ENCODE data around the gene SKA1.
A peak's percentile ranks its signal among the peaks of the same experiment; 100 is the strongest.

Gene SKA1, protein sequence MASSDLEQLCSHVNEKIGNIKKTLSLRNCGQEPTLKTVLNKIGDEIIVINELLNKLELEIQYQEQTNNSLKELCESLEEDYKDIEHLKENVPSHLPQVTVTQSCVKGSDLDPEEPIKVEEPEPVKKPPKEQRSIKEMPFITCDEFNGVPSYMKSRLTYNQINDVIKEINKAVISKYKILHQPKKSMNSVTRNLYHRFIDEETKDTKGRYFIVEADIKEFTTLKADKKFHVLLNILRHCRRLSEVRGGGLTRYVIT

DNA sequence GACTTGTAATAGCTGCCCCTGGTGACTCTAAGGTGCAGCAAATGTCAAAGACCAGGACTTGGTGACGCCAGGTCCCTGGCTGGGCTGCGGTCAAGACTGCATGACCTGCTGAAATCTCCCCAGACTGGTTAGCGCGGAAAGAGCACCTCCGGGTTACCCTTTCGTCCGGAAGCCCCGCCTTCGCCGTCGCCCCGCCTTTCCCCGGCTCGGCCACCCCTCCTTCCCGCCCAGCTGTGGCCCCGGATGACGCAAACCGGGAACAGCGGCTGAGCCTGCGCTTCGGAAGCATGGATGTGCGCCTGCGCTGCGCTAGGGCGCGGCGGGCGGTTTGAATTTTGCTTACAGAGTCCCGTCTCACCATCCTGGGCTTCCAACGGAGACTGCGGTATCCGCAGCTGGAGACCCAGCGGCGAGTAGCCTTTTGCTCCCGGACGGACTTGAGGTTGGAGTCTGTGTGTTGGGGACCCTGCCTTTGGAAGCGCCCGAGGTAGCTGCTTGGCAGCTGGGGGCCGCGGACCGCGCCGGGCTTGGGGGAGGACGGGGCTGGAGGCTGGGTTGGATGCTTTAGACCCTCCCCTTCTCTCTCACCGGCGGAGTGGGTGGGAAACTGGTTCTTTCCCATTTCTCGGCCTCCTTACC, at the start of gene SKA1:
TSS of gene SKA1 (plus strand) at position 294 of the 639 bp plus-strand sequence. CDS start 785 bp downstream, outside the sequence.
- DNase-seq: peak; percentile 35

DNA sequence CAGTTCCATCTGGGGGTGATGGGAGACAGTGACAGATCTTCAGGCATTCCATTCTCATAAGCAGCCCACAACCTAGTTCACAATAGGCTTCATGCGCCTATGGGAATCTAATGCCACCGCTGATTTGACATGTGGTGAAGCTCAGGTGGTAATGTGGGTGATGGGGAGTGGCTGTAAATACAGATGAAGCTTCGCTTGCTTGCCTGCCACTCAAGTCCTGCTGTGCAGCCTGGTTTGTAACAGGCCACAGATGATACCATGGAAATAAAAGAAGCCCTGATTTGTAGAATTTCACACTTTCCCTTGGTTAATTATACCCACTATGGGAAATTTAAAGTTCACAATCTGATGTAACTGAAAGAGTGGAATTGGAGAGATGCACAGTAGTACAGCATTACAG, 46.9 kb upstream of the SKA1 start:
- no peak for DNase-seq

DNA sequence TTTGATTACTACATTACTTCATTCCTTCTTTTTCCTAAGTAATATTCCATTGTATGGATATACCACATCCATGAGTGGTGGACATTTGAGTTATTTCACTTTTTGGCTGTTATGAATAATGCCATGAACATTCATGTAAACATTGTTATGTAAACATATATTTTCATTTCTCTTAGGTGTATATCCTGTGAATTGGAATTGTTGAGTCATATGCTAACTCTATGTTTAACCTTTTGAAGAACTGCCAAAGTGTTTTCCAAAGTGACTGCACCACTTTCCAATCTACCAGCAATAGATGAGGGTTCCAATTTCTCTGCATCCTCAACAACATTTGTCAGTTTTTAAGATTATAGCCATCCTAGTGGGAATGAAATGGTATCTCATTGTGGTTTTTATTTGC, 44.7 kb upstream of the SKA1 start:
- no peak for DNase-seq

DNA sequence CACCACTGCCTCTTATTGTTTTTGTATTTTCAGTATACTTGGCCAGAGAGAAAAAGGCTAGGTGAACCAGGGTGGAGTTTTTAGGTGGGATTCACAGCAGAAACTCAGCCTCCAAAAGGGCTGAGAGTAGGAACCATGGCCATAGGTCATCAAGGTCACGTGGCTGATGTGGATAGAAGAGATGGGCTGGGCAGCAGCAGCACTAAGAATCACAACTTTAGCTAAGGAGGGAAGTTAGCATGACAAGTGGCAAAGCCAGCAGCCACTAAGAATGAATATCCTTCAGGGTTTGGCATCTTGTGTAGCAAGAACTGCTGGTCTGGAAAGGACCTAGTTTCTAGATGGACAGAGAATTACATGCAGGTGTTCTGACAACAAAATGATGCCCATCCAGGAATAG, 43.2 kb upstream of the SKA1 start:
- no peak for DNase-seq

DNA sequence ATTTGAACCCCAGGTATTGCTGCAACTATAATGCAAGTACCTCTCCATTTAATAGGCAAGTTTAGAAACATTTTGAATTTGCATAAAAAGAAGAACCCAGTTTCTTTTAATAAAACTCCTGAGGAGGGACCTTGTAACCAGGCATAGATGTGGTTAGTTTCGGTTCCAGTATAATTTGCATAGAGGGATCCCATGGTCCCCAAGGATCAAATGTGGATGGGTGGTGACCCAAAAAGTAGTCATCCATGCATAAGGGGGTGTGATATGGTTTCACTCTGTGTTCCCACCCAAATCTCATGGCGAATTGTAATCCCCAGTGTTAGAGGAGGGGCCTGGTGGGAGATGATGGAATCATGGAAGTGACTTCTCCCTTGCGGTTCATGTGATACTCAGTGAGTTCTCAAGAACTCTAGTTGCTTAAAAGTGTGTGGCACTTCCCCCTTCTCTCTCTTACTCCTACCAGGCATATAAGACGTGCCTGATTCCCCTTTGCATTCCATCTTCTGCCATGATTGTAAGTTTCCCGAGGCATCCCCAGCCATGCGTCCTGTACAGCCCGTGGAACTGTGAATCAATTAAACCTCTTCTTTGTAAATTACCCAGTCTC, 40.2 kb upstream of the SKA1 start:
- no peak for DNase-seq

DNA sequence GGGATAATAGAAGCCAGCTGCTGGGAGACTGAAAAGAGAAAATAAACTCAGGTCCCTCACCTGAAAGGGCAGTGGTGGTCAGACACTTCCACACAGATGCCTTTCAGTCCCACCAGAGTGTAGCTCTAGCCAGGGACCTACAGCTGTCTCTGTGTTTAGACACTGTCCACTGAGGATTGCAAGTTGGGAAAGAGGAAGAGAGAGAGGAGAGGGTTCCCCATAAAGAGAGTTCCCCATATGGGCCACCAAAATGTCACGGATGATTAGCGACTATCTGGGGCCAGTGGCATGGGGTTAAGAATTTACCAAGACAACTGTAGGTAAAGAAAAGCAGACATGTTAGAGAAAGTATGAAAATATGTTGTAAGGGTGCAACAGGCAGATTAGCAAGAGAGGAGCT, 36.7 kb upstream of the SKA1 start:
- DNase-seq: no peak

DNA sequence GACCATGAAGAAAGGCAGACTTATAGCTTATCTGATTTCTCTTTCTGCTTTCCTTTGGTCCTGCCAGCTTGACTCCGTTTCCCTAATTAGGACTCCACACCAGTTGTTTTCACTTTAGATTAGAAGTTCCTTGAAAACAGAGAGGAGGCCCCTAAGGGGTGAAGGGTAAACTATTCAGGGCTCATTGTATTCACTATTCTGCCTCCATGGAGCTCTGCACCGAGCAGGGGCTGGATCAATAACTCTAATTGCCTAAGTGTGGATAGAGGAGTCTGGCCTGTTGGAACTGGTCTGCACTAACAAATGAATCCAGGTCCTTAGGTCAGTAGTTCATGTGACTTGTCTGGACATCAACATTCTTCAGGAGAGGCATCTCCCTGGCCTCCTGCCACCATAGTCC, 36.1 kb upstream of the SKA1 start:
- no peak for DNase-seq

DNA sequence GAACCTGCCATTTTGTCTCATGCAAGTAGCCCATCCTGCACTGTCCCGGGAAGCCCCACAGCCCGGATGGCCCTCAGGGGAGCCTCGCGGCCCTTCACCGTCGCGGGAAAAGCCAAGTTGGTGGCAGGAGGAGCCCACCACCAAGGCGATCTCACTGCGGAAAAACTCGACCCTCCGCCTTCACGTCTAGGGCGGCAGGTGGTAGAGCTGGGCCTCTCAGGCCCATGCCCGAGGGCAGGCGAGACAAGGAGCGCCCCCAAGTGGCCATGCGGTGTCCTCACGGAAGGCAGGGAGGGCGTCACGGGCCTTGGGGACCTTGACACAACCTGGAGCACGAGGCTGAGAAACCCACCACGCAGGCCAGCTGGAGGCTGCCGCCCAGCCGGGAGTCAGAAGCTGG, 34.8 kb upstream of the SKA1 start:
- DNase-seq: no peak

DNA sequence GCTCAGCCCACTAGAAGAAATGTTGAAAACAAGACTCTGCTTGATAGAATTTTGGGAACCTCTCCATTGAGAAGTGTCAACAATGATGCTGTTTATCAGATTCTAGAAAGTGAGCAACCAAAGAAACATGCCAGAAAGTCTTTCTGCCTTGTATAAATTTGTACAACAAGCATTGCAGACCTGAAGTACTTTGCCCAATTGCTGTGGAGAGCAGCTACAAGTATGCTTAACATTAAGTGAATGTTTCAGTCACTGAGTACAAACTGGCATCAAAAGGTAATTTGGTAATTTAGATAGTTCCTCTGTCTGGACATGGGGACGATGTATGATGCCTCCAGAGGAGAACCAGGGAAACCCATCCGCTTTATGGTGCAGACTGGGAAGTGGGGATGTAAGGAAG, 33.4 kb upstream of the SKA1 start:
- DNase-seq: no peak

DNA sequence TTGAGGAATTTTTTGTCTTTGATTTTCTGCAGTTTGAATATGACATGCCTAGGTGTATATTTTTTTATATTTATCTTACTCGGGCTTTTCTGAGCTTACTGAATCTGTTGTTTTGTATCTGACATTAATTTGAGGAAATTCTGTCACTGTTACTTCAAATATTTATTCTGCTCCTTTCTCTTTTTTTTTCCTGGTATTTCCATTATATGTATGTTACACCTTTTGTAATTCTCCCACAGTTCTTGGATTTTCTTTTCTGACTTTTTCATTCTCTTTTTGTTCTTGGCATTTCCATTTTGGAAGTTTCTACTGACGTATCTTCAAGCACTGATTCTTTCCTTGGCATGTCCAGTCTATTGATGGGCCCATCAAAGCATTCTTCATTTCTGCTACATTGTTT, 24.1 kb upstream of the SKA1 start:
- DNase-seq: no peak

DNA sequence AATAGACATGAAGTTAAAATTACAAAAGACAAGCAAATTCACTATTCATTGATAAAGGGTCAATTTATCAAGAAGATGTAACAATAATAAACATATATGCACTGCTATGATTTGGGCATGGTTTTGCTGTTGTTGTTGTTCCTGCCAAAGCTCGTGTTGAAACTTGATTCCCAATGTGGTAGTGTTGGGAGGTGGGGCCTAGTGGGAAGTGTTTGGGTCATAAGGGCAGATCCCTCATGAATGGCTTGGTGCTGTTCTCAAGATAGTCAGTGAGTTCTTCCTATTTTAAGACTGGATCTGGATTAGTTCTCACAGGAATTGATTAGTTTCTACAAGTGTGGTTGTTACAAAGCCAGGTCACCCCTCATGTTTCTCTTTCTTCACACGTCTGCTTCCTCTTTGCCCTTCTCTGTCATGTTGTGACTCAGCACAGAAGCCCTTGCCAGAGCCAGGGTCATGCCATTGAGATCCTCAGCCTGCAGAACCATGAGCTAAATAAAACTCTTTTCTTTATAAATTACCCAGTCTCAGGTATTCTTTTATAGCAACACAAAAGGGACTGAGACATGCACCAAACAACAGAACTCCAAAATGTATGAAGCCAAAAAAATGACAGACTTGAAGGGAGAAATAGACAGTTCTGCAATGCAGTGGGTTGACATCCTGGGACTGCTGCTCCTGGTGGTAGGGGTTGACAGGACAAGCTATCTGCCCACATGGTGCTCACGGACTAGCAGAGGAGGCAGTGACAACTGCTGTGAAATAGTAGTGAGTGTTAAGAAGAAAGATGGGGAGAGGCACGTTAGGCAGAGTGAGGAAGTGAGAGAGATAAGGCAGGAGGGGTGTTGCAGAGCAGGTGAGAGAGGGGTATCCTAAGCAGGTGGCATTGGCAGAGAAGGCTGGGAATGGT, 18.6 kb upstream of the SKA1 start:
- no peak for DNase-seq

DNA sequence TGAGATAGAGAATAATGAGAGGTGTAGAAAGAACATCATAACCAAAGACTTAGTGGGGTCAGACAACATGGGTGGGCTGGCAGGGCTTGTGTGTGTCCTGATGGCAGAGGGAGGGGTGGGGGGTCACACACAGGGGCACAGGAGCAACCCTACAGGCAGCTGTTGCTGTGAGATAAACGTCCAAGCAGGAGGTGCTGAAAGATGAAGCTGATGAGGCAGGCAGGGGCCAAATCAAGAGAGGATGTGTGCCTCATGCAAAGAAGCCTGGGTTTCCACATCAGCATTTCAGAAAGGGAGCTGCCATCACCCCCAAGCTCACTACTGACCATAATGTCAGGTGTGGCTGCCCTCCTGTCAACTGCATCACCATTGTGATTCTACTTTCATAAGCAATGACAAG, 16.0 kb upstream of the SKA1 start:
- no peak for DNase-seq

DNA sequence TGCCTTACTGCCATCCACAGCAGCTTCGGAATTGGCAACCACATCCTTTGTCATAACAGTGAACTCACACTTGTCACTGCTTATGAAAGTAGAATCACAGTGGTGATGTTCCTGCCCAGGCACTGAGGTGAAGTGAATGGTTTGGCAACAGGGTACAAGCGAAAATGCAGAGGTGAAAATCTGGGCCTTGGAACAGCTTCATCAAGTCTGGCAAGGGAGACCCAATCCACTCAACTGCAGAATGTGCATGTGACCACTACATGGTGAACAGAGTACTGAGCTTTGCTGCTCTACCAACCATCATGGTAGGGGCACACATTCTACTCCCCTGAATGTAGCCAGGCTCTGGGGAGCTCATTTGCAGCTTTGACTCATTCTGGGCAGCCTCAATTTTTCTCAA, 15.0 kb upstream of the SKA1 start:
- DNase-seq: no peak

DNA sequence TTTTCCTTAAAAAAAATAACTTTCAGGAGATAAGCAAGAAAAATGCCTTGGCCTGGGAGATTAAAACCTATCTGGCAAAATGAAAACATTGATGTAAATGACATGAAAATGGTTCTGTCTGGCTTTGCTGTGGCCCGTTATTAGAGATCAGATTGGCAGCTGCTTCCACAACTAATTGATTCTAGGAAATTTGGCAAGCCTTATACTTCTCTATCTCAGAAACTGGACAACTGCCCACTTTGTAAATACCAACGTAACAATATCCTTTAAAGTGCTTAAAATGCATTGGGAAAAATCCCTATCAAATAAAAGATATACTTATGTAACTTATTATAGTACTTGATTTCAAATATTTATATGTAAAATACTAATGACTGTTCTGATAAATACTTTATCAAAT, 14.2 kb upstream of the SKA1 start:
- DNase-seq: no peak

DNA sequence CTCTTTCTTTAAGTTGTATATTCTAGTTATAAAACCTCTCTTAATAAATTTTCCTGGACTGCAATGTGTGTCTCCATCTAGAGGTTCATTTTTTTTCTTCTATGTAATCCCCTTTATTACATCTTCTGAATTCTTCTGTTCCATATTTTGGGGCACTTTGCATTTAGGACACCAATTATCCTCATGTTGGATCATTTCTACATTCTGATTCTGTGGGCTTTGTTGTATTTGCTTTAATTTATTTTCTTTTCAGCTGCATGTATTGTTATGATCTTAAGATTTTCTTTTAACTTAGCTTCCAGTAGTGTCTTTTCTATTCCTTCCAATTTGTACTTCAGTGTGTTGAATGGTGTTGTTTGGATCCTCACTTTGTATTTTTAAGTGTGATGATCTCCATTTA, 5.2 kb upstream of the SKA1 start:
- no peak for DNase-seq

DNA sequence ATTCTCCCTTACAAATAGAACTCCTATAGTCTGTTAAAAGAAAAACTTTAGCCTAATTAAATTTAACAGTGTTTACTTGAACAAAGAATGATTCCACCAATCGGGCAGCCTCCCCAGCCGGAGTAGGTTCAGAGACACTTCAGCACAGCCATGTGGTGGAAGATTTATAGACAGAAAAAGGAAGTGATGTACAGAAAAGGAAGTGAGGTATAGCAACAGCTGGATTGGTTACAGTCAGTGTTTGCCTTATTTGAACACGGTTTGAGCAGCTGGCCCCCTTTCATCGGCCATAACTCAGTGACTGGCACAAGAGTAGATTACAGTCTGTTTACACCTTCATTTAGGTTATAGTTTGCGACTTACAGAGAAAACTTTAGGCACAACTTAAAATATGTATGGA, 2.1 kb upstream of the SKA1 start:
- DNase-seq: no peak

DNA sequence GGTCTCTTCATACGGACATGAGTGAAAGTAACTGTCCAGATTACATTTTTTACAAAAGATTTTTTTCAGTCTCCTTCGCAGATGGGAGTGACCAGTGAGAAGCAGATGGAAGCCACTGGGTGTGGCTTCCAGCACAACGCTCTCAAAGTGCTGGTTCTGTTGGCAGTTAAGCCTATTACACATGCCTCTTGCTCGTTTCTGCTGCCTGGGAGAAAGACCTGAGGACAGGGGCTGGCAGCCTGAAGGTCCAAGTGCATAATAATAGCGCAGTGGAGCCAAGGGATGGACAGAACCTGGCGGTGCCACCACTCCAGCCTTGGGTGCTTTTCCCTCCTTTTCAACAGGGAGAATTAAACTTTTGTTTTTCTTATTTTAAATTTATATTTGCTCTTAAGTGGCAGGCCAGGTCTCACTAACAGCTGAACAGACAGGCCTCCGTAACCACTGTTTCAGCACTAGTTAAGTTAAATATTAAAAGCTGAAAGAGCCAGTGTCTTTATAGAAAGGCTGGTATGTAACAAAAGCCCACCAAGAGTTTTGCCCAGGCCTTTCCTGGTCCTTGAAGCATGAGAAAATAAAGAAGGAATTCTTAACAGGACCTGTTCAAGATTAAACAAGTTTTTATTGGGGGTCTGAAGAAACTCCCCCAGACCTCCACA, 1.2 kb upstream of the SKA1 start:
- DNase-seq: no peak

DNA sequence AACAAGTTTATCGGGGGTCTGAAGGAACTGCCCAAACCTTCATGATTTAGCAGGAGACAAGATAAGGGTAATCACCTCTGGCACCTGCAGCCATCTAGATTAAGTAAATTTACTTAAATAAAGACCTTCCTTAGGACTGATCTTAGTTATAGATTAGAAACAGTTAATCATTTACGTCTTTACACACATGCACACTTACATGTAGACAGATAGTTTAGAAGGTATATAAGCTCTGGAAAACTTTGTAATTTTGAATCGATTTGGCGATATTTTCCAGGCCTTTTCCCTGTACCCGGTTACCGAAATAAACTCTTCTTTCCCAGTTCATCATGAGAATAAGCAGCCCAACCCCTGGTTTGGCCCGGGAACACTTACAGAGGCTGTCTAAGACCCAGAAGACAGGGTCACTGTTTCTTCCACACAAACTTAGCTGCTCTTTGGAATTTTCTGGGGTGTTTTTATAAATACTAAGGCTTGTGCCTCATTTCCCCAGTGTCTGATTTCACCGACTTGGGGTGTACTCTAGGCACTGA, 560 bp upstream of the SKA1 start:
- no peak for DNase-seq

DNA sequence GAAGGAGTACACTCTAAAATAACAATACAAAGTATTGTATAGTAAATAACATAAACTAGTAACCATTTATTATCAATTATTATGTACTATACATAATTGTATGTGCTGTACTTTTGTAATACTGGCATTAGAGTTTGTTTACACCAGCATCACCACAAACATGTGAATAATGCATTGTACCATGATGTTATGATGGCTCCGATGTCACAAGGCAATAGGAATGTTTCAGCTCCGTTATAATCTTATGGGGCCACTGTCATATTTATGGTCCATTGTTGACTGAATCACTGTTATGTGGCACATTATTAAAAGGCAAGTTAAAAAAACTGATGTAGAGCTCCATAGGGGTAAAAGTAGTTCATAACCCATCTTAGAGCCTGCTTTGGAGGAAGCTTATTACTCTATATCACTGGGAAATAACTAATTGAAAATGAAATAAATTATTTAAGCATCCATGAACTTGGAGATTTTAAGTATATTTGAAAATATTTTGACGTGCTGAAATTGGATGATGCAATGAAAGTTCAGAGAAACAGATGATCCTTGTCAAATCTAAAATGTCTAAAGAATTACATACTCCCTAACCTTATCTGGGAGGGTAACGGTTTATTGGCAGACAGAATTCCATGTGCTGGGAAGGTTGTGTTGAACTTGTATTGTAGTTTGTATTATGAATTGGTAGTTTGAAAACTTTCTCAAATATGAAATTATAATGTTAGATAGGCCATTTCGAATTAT, 2.4 kb downstream of the SKA1 start:
- no peak for DNase-seq

DNA sequence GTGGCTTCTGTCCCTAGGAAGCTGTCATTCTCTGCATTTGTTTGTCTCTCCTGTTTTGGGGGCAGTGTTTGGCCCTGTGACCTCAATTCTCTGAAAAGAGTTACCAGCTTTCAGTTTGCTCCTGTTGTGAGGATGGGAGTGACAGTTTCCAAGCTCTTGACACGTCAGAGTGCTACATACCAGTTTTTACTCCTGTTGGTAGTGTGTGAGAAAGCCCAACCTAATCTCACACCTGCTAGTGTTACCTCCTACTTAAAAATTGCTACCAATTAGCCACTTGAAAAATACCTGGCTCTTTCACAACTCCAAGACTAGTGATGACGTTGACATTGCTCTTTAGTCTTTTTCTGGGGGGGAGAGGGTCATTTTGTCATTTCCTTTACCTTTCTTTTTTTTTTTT, 14.1 kb downstream of the SKA1 start:
- no peak for DNase-seq

DNA sequence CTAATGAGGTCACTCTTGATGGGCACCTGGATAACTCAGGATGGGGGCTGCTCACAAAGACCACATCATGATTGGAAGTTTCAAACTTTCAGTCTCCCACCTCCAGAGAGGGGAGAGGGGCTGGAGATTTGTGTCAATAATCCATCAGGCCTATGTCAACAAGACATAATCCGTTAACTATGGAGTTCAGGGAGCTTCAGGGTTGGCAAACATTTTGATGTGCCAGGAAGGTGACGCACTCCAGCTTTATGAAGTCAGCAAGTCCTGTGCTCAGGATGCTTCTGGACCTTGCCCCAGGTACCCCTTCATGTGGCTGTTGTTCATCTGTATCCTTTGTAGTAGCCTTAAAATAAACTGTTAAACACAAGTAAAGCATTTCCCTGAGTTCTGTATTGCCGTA, 19.0 kb downstream of the SKA1 start:
- no peak for DNase-seq

DNA sequence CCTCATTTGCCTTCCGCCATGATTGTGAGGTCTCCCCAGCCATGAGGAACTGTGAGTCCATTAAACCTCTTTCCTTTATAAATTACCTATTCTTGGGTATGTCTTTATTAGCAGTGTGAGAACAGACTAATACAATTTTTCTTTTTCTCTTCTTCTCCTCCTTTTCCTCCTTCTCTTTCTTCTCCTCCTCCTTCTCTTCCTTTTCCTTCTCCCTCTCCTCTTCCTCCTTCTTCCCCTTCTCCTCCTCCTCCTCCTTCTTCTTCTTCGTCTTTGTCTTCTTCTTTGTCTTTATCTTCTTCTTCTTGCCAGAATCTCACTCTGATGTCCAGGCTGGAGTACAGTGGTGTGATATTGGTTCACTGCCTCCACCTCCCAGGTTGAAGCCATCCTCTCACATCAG, 20.2 kb downstream of the SKA1 start:
- no peak for DNase-seq
